NCI-H2227 (cell line): Measurements from ENCODE around the gene PRKRA.
"Not testable (repeated sequence)": the region's sequence is repeated elsewhere in the genome, so short reads cannot be mapped to it uniquely, and the experiment has no call there.

ENCODE experiments used
- DNase-seq: peaks from one replicate; lab custom pipeline; 2025; ENCODE audit not compliant: unreplicated experiment; lab: John Stamatoyannopoulos, UW

PRKRA gene

GRCh38 chr2:178469219-178469849 is 18.4 kb upstream of the PRKRA start:
- DNase-seq = no peak

DNA sequence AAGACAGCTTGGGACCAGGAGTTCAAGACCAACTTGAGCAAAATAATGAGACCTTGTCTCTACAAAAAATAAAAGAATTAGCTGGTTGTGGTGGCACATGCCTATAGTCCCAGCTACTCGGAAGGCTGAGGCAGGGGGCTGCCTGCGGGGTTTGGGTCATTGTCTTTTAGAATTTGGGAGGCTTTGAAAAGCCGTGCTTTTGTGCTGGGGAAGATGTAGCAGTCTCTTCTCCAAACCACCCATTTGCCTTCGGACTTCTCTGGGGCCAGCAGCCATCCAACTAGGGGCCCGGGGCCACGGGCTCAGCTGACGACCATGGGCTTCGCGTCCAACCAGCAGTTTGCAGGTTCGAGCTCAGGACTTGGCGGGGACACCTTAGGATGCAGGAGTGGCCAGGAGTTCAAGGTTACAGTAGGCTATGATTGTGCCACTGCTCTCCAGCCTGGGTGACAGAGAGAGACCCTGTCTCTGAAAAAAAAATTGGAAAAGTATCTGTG is 6.5 kb upstream of the PRKRA start:
- no peak for DNase-seq

DNA sequence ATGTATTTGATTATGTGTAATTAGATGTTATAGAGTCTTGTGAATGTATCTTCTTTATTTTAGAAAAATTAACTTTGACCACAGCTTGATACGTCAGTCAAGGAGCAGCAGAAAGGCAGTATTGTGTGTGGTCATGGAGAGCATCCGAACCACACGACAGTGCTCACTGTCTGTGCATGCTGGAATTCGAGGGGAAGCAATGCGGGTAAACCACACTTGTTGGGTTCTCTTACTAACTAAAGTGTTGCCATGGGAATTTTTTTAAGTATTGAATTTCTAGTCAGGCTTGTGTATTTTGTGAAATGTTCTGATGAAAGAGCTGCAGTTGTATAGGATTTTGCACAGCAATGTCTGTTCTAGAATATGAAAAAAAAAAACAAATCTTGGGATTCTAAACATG is 5.0 kb upstream of the PRKRA start:
- no peak for DNase-seq

DNA sequence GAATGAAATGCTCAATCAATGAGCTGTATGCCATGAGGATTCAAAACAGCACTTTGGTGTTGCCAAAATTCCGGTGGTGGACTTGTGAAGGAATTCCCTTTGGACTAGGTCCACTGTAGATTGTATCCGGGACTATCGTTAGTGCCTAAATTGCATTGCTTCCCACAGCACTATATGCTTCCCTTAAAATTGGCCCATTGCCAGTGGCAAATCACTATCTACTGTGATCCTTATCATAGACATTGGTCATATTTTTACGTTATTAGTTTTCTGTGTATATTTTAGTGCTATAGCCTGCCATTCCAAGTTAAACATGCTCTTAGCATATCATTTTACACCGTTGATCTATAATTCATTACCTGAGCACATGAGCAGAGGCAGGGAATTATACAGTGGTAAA is 1.9 kb upstream of the PRKRA start:
- DNase-seq = peak; percentile 56

- DNase-seq = peak; percentile 47
Measured at GRCh38 chr2:178452334-178452733, 1.4 kb upstream of the PRKRA start.

DNA sequence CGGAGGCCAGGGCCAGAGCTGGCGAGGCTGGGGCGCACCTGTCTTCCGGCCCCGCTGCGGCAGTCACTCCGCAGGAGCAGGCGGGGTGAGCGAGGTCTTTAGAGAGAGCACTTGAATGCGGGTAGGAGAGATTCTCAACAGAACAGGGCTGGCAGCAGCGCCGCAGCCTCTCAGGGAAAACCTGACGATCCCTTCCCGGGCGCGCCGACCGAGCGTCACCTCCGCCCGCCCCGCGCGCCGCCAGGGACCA is 526 bp downstream of the PRKRA start:
- no peak for DNase-seq

GRCh38 chr2:178449700-178450523 is 1.1 kb downstream of the PRKRA start:
- no peak for DNase-seq

DNA sequence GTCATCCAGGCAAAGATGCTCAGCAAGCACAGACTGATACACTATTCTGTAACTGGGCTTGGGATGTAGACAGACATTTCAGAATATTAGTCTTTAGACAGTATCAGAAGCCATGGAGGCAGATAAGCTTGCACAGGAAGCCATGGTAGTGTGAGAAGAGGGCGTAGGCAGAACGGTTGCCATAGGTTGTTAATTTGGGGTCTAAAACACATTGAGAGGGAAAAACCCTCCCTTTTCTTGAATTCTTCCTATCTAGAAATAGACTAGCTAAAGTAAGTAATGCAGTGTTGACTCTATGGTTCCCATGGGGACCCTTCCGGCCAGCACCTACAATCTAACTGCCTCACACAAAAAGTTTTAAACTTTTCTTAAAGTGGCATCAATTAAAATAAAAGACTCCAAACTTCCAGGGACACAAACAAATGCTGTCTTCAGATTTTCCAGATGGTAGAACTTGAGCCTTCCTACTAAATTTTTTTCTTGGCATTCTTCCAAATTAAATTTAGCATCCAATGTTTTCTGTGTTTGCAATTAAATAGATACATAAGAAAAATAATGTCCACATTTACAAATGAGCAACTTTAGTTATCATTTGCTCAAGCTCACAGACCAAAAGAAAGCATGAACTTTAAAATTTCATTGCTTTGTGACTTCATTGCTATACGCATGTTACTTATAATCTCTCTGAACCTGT is 1.9 kb downstream of the PRKRA start:
- DNase-seq = no peak

- no peak for DNase-seq
Measured at GRCh38 chr2:178441426-178441825, 9.5 kb downstream of the PRKRA start.

GRCh38 chr2:178436662-178437061 is 14.3 kb downstream of the PRKRA start:
- no peak for DNase-seq

- DNase-seq = no peak
Measured at GRCh38 chr2:178429336-178429735, 21.6 kb downstream of the PRKRA start.

DNA sequence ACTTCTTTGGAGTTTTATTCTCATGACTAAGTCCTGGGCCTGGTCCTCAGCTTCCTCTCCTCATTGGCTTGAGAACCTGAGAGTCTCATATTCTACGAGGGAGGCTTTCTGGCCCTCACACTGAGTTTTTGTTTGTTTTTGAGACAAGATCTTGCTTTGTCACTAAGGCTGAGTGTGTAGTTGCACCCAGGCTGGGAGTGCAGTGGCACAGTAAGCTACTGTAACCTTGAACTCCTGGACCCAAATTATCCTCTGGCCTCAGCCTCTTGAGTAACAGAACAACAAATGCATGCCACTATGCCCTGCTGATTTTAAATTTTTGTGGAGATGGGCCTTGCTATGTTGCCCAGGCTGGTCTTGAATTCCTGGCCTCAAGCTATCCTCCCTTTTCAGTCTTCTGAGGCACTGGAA is 22.6 kb downstream of the PRKRA start:
- DNase-seq = no peak

DNA sequence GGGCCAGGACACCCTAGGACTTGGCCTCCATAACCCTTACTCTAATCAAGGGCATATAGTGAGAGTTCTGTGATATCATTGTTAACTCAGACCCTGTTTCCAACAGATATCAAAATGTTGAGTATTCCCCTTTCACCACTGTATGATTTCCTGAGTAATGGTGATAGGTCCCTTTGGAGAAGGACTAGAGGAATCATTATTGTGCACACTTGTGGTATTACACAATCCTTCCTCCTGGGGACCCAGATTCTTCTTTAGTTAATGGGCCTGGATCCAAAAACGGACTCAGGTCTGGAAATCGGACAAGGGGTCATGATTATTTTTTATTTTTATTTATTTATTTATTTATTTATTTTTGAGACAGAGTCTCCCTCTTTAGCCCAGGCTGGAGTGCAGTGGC is 23.5 kb downstream of the PRKRA start:
- DNase-seq = no peak

GRCh38 chr2:178426388-178426787 is 24.6 kb downstream of the PRKRA start:
- no peak for DNase-seq

DNA sequence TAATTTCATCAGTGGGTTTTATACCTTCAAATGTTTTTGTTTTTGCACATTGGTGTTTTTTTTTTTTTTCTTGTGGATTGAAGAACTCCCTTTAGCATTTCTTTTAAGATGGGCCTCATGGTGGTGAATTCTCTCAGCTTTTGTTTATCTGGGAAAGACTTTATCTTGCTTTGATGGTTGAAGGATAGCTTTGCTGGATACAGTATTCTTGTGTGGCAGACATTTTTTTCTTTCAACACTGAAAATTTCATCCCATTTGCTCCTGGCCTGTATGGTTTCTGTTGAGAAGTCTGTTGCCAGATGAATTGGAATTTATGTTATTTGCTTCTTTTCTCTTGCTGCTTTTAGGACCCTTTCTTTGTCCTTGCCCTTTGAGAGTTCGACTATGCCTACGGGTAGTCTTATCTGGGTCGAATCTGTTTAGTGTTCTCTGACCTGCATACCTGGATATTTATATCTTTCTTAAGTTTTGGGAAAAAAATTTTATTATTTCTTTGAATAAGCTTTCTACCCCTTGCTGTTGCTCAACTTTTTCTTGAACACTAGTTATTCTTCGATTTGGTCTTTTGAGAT is 25.6 kb downstream of the PRKRA start:
- DNase-seq = no peak

DNA sequence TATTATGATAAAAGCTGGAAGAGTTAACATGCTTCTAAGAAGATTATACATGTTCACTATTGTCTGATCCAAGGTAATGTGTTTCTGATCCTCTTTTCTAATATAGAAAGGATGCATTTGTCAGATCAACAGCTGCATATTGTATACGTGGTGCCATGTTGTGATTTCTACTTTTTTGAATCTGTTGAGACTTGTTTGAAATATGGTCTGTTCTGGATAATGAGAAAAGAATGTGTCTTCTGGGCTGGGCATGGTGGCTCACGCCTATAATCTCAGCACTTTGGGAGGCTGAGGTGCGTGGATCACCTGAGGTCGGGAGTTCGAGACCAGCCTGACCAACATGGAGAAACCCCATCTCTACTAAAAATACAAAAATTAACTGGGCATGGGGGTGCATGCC is 27.2 kb downstream of the PRKRA start:
- DNase-seq = not testable (repeated sequence)

- DNase-seq = no peak
Measured at GRCh38 chr2:178422097-178422496, 28.9 kb downstream of the PRKRA start.

DNA sequence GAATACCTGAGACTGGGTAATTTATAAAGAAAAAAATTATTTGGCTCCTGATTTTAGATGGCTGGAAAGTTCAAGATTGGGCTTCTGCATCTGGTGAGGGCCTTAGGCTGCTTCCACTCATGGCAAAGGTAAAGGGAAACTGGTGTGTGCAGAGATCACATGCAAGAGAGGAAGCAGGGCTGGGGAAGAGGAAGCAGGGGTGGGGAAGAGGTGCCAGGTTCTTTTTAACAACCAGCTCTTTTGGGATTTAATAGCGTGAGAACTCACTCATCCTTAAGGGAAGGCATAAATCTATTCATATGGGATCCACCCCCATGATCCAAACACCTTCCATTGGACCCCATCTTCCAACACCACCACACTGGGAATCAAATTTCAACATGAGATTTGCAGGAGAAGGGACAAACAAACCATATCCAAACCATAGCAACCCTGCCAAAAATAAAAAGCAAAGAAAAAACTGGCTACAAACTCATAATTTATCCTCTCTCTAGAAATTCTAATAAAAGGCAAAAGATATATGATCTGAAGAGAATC is 30.4 kb downstream of the PRKRA start:
- DNase-seq = no peak

DNA sequence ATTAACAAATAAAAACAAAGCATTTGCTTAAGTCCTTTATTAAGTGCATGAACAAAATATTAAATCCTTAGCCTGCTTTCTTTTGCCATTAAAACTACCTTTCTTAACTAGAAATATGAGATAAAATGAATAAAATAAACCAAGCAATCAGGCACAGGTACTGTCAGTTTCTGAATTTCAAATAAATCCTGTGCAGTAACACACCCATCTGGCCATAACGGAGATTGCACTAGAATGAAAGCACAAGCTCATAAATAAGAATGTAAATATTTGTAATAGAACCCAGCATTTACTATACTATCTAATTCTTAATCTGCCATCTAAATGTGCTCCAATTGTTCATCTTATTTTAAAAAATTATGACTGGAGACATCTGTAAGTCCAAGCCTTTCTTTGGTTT is 31.9 kb downstream of the PRKRA start:
- DNase-seq = peak; percentile 13

- no peak for DNase-seq
Measured at GRCh38 chr2:178418426-178418825, 32.5 kb downstream of the PRKRA start.

GRCh38 chr2:178417916-178418315 is 33.1 kb downstream of the PRKRA start:
- no peak for DNase-seq

- no peak for DNase-seq
Measured at GRCh38 chr2:178415979-178416378, 35.0 kb downstream of the PRKRA start.
